Measurements from ENCODE around the gene STAG3. TPM values are rescaled to one million over a fixed set of nuclear protein-coding genes. Genes with fewer than 3 reads are reported as not detected.
"Not testable (repeated sequence)": the region's sequence is repeated elsewhere in the genome, so short reads cannot be mapped to it uniquely, and the experiment has no call there.

Gene STAG3
- total RNA-seq, 3 donors from 2014 or later: 2.4 to 6.4 (median 2.8) TPM

DNA sequence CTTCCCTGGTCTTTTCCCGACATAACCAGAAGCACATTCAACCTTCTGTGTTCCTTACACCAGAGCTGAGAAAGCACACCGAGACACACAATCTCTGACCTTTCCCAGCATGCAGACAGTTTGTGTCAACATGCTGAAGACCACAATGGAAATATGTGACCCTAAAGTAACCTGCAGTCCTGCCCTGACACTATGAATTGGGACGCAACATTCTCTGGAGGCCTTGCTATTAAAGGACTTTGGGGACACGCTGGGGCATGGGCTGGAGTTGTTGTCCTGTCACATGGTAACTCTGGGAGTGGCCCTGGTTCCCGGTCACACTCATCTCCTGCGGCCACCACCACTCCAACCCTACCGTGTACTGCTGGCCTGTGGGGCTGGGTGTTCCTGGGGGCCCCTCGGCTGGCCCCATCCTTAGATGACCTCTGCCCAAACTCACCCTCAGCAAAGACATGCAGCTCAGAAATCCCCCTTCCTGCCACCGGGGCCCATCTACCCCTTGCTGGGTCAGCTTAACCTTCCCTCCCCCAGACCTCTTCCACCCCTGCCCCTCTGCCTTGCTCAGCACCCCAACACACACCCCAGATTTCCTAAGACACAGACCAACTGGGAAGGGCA is 67.4 kb downstream of the STAG3 start:
- H3K9me3 ChIP-seq; H3K36me3 ChIP-seq (ENCODE audit: low read depth); H3K4me1 ChIP-seq (ENCODE audit: low read depth); H3K4me3 ChIP-seq; DNase-seq; ATAC-seq; intact Hi-C loops (cut with DNase I, micrococcal nuclease): not testable (repeated sequence)

DNA sequence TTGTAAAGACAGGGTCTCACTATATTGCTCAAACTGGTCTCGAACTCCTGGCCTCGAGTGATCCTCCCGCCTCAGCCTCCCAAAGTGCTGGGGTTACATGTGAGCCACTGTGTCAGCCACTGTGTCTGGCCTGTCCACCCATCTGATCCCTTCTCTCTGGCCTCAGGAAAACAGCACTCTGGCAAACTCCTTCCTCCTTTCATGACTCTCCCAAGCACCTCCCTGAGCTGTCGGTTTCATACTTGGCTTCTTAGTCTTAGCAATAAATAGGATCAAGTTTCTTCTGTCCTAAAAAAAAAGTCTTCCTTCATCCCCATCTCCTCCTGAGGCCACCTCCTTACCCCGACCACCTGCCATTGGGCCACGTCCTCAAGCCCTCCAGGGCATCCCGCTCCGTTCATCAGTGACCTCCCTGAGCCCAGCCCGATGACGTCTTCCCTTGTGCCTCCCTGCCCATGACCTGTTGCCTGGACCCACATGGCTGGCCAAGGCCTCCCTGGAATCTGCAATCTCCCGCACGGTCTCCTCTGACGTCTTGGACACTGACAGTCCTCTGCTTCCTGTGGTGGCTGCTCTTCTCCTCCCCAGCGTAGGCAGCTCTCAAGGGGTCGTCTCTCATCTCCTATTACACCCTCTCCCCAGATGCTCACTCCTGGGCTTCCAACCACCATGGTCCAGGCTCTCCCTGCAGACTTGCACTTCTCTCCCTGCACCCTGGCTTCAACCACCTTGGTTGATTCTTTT is 68.6 kb downstream of the STAG3 start:
- intact Hi-C loops (cut with DNase I, micrococcal nuclease); H3K4me1 ChIP-seq (ENCODE audit: low read depth); H3K4me3 ChIP-seq; H3K9me3 ChIP-seq; DNase-seq; ATAC-seq; H3K36me3 ChIP-seq (ENCODE audit: low read depth): not testable (repeated sequence)

DNA sequence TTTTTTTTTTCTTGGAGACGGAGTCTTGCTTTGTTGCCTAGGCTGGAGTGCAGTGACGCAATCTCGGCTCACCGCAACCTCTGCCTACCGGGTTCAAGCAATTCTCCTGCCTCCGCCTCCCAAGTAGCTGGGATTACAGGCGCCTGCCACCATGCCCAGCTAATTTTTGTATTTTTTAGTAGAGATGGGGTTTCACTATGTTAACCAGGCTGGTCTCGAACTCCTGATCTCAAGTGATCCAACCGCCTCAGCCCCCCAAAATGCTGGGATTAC is 69.1 kb downstream of the STAG3 start:
- intact Hi-C loops (cut with DNase I, micrococcal nuclease); H3K36me3 ChIP-seq (ENCODE audit: low read depth); ATAC-seq; DNase-seq; H3K4me1 ChIP-seq (ENCODE audit: low read depth); H3K9me3 ChIP-seq; H3K4me3 ChIP-seq: not testable (repeated sequence)

DNA sequence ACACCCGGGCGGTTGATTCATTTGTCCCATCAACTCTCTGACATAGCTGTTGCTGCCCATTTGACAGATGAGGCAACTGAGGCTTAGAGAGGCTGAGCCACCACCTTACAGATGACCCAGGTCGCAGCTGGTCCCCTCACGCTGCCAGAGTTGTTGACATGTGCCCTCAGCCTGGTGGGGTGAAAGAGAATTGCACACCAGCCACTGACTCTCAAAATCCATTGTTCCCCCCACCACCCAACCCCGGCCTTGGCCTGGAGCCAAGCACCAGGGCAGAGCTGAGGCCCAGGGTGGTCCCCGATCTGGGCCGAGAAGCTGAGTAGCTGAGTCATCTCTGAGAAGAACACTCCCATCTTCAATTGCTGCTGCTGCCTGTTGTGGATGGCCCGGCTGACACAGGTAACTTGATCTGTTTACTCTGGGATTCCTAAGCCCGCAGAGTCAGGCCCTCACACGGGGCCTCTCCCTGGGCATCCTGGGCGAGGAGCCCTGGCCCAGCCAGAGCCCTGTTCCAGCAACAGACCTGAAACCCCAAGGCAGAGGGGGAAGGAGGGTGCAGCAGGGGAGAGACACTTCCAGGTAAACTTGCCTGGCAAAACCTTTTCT is 69.5 kb downstream of the STAG3 start:
- Histone ChIP-seq H3K9me3 (no peaks in the 10 kb centered on the region), H3K36me3 (ENCODE audit: low read depth) (no peaks in the 10 kb centered on the region), H3K4me1 (ENCODE audit: low read depth) (no peaks in the 10 kb centered on the region), H3K4me3 (no peak overlapping the region)
- TF ChIP-seq, protein P1, sequence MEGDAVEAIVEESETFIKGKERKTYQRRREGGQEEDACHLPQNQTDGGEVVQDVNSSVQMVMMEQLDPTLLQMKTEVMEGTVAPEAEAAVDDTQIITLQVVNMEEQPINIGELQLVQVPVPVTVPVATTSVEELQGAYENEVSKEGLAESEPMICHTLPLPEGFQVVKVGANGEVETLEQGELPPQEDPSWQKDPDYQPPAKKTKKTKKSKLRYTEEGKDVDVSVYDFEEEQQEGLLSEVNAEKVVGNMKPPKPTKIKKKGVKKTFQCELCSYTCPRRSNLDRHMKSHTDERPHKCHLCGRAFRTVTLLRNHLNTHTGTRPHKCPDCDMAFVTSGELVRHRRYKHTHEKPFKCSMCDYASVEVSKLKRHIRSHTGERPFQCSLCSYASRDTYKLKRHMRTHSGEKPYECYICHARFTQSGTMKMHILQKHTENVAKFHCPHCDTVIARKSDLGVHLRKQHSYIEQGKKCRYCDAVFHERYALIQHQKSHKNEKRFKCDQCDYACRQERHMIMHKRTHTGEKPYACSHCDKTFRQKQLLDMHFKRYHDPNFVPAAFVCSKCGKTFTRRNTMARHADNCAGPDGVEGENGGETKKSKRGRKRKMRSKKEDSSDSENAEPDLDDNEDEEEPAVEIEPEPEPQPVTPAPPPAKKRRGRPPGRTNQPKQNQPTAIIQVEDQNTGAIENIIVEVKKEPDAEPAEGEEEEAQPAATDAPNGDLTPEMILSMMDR (IDR thresholded peaks at IDR 0.05): no peak
- intact Hi-C loops (cut with DNase I, micrococcal nuclease): no loop called here
- no peak for DNase-seq
- peak; percentile 75 for ATAC-seq

DNA sequence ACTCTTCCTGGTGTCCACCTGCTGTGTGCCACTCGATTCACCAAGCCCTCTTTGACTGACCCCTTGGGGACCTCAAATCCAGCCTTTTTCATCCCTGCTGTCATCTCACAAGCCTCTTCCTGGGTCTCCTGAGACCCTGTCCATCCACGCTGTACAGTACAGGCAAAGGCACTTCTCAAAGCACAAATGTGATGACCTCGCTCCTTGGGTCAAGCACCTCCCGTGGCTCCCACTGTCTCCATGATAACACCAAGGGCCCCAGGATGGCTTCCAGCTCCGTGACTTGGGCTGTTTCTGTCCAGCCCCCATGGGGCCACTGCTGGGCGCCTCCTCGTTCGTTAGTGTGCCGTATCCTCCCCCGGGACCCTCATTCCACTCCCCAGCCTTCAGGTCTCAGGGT is 70.8 kb downstream of the STAG3 start:
- intact Hi-C loops (cut with DNase I, micrococcal nuclease): no loop called here

DNA sequence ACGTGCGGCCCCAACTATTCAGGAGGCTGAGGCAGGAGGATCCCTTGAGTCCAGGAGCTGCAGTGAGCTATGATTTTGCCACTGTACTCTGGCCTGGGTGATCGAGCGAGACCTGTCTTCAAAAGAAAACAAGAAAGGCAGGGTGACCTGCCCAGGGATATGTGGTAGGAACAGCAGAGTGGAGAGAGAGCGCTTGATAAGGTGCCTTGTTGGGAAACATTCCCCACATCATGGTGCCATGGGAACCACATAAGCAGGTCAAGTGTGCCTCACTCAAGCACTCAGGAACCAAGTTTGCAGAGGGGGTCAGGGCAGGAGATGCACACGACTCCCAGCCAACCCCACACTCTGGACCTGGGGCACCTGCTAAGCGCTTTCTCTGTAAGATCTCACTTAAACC is 79.3 kb downstream of the STAG3 start:
- Histone ChIP-seq H3K4me3 (no peak overlapping the region), H3K36me3 (ENCODE audit: low read depth) (no peaks in the 10 kb centered on the region), H3K4me1 (ENCODE audit: low read depth) (no peaks in the 10 kb centered on the region), H3K9me3 (no peaks in the 10 kb centered on the region)
- intact Hi-C loops (cut with DNase I, micrococcal nuclease): no loop called here
- TF ChIP-seq, protein P1 (IDR thresholded peaks at IDR 0.05): no peak
- ATAC-seq (no peak), DNase-seq (no peak)

More for the DNA sequence above, 70.8 kb downstream of the STAG3 start:
- DNase-seq (no peak), ATAC-seq (no peak)
- TF ChIP-seq, protein P1 (IDR thresholded peaks at IDR 0.05): no peak
- no peaks in the 10 kb centered on the region for H3K36me3 ChIP-seq (ENCODE audit: low read depth)
- no peak overlapping the region for H3K4me3 ChIP-seq
- no peaks in the 10 kb centered on the region for H3K4me1 ChIP-seq (ENCODE audit: low read depth)
- H3K9me3 ChIP-seq: no peaks in the 10 kb centered on the region

DNA sequence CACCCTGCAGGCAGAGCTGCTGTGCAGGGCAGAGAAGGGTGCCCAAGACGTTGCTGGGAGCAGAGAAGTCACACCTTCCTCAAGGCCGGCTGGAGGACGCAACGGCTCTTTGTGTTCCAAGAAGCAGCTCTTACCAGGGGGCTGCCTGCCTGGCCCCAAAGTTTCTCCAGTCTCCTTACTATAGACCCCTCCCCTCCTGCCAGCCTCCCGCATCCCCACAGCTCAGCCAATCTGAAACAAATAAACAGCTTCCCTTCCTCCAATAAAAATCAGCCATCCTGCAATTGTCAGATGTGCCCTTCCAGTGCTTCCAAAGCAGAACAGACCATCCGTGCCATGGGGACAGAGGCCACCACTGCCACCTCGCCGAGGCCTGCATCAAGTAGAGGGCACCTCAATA is 82.3 kb downstream of the STAG3 start:
- DNase-seq; intact Hi-C loops (cut with DNase I, micrococcal nuclease); H3K9me3 ChIP-seq; ATAC-seq; H3K4me1 ChIP-seq (ENCODE audit: low read depth); H3K36me3 ChIP-seq (ENCODE audit: low read depth); H3K4me3 ChIP-seq: not testable (repeated sequence)

DNA sequence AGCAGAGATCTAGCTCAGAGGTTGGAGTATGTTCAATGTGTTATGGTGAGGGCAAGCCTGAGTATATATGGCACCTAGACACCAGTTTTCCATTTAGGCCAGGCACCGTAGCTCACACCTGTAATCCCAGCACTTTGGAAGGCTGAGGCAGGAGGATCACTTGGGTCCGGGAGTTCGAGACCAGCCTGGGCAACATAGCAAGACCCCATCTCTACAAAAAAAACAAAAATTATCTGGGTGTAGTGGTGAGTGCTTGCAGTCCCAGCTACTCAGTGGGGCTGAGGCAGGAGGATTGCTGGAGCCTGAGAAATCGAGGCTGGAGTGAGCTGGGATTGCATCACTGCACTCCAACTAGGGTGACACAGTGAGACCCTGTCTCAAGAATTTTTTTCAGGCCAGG is 85.2 kb downstream of the STAG3 start:
- H3K4me1 ChIP-seq (ENCODE audit: low read depth); H3K4me3 ChIP-seq; ATAC-seq; intact Hi-C loops (cut with DNase I, micrococcal nuclease); H3K9me3 ChIP-seq; DNase-seq; H3K36me3 ChIP-seq (ENCODE audit: low read depth): not testable (repeated sequence)

Small RNA genes within 50 kb of the gene (microRNA-seq; reads per million reads assigned to microRNA genes)
- gene MIR4658: not detected

Other genes with a start within 250 kb of the STAG3 start
- gene GJC3, start 248.3 kb upstream of the STAG3 start, total RNA-seq: not detected
- gene AZGP1, start 201.9 kb upstream of the STAG3 start, total RNA-seq: 1 to 10 TPM; 3.8 to 7.9 (median 6.0) TPM
- 100 to 1,000 TPM; 105 to 153 (median 129) TPM for gene ZKSCAN1, start 162.3 kb upstream of the STAG3 start, total RNA-seq
- gene ZSCAN21, start 128.1 kb upstream of the STAG3 start, total RNA-seq: 10 to 100 TPM in 1 of 3 donors, 1 to 10 TPM in 2; 6.9 to 13.9 (median 7.7) TPM
- 10 to 100 TPM; 32.6 to 46.1 (median 35.8) TPM for gene ZNF3, start 96.2 kb upstream of the STAG3 start, total RNA-seq
- gene COPS6, start 88.9 kb upstream of the STAG3 start, total RNA-seq: 10 to 100 TPM; 61.8 to 98.5 (median 76.1) TPM
- 10 to 100 TPM; 62.7 to 92.2 (median 65.5) TPM for gene MCM7, start 76.5 kb upstream of the STAG3 start, total RNA-seq
- 10 to 100 TPM; 18.0 to 30.9 (median 23.9) TPM for gene AP4M1, start 76.3 kb upstream of the STAG3 start, total RNA-seq
- 10 to 100 TPM; 31.6 to 62.5 (median 34.2) TPM for gene TAF6, start 58.6 kb upstream of the STAG3 start, total RNA-seq
- gene CNPY4, start 58.3 kb upstream of the STAG3 start, total RNA-seq: 10 to 100 TPM in 1 of 3 donors, 1 to 10 TPM in 2; 7.8 to 19.4 (median 8.6) TPM
- 1 to 10 TPM; 2.5 to 4.9 (median 3.2) TPM for gene MBLAC1, start 51.0 kb upstream of the STAG3 start, total RNA-seq
- 100 to 1,000 TPM; 135 to 221 (median 187) TPM for gene LAMTOR4, start 29.0 kb upstream of the STAG3 start, total RNA-seq
- 10 to 100 TPM; 36.7 to 78.9 (median 49.0) TPM for gene TRAPPC14, start 19.2 kb upstream of the STAG3 start, total RNA-seq
- 1 to 10 TPM; 5.4 to 8.0 (median 6.1) TPM for gene GAL3ST4, start 9.3 kb upstream of the STAG3 start, total RNA-seq
- 1 to 10 TPM; 3.4 to 6.2 (median 5.1) TPM for gene GPC2, start 537 bp upstream of the STAG3 start, total RNA-seq
- 1 to 10 TPM in 1 of 3 donors, under 1 TPM in 1, not detected in 1; 0.76 to 1.4 TPM for gene PVRIG, start 42.0 kb downstream of the STAG3 start, total RNA-seq
- not detected for gene SPDYE3, start 129.8 kb downstream of the STAG3 start, total RNA-seq
- gene PILRB, start 180.2 kb downstream of the STAG3 start, total RNA-seq: 10 to 100 TPM; 36.4 to 95.3 (median 54.3) TPM
- 10 to 100 TPM in 1 of 3 donors, 1 to 10 TPM in 2; 4.2 to 15.9 (median 7.8) TPM for gene PILRA, start 195.6 kb downstream of the STAG3 start, total RNA-seq

Data from mucosa of descending colon (tissue), 3 donors.